HL-60 (cell line): ENCODE measurements around the gene ARHGAP10.

Experiments used
- CTCF ChIP-seq: IDR thresholded peaks from one replicate; pipeline ENCODE4 v1.5.1; 2011; ENCODE audit warnings: low read length, control low read depth, inconsistent platforms; ENCODE audit not compliant: insufficient read depth
- TF ChIP-seq, protein P1 (sequence below): IDR thresholded peaks from 2 replicates; pipeline ENCODE4 v1.6.1; 2012; ENCODE audit warnings: low read depth; ENCODE audit not compliant: insufficient replicate concordance

DNA sequence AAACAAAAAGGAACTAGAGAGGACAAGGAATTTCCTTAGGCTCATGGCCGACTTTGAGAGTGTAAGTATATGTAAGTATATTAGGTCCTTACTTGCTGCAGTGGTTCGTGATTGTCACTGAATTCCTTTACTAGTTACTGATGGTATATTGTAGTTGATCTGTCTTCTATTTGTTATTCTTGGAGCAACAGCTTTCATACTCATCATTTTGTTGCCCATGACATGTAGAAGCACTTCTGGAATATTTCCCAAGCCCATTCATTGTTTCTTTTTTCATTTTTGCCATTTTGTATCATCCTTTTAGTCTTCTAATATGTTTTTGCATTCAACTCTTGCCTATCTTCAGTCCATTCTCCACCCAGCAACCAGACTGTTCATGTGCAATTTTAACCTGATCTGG is 170.0 kb downstream of the ARHGAP10 start:
- TF ChIP-seq, protein P1, sequence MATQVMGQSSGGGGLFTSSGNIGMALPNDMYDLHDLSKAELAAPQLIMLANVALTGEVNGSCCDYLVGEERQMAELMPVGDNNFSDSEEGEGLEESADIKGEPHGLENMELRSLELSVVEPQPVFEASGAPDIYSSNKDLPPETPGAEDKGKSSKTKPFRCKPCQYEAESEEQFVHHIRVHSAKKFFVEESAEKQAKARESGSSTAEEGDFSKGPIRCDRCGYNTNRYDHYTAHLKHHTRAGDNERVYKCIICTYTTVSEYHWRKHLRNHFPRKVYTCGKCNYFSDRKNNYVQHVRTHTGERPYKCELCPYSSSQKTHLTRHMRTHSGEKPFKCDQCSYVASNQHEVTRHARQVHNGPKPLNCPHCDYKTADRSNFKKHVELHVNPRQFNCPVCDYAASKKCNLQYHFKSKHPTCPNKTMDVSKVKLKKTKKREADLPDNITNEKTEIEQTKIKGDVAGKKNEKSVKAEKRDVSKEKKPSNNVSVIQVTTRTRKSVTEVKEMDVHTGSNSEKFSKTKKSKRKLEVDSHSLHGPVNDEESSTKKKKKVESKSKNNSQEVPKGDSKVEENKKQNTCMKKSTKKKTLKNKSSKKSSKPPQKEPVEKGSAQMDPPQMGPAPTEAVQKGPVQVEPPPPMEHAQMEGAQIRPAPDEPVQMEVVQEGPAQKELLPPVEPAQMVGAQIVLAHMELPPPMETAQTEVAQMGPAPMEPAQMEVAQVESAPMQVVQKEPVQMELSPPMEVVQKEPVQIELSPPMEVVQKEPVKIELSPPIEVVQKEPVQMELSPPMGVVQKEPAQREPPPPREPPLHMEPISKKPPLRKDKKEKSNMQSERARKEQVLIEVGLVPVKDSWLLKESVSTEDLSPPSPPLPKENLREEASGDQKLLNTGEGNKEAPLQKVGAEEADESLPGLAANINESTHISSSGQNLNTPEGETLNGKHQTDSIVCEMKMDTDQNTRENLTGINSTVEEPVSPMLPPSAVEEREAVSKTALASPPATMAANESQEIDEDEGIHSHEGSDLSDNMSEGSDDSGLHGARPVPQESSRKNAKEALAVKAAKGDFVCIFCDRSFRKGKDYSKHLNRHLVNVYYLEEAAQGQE: no peak
- TF ChIP-seq CTCF: no peak
